Activated CD4-positive, alpha-beta T cell treated with anti-CD3 and anti-CD28 coated beads for 24 hours (primary cell): ENCODE measurements around the gene PROS1.
"Not testable (repeated sequence)": the region's sequence is repeated elsewhere in the genome, so short reads cannot be mapped to it uniquely, and the experiment has no call there.

Experiments
- DNase-seq, 2 donors: peaks; one replicate each; pipeline ENCODE4 v3.0.0-alpha.2; 2020; ENCODE audit warnings: low read depth in 2 of 2

Gene PROS1

DNA sequence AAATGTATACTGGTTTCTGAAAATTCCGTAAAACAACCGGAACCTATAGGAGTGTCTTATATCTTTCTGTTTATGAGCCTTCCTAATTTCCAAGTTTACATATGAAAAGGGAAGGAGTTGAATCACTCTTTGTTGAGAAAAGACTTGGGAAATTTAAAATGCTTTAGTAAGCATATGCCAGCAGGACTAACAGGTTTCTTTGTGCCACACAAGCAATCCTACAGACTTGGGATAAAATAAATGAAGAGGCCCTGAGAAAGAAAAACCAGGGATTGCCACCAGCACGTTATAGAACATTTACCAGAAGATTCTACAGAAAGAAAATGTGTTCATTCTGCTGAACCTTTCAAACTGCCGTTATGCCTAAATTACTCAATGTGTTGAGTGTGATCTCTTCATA is 96.3 kb downstream of the PROS1 start:
- DNase-seq = not testable (repeated sequence)

GRCh38 chr3:93873412-93873811 is 100.3 kb downstream of the PROS1 start:
- not testable (repeated sequence) for DNase-seq

GRCh38 chr3:93867425-93867824 is 106.3 kb downstream of the PROS1 start:
- DNase-seq = no peak

- no peak for DNase-seq
Measured at GRCh38 chr3:93861017-93861416, 112.7 kb downstream of the PROS1 start.

DNA sequence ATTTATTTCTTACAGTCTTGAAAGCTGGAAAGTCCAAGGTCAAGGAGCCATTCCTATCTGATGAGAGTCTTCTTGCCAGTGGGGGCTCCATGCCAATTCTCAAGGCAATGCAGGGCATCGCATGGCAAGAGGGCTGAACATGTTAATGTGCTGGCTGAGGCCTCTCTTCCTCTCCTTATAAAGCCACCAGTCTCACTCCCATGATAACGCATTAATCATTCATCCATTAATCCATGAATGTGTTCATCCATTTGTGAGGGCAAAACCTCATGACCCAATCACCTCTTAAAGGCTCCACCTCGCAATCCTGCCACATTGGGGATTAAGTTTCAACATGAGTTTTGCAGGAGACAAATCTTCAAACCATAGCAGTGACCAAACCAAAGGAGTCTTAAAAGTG is 118.3 kb downstream of the PROS1 start:
- no peak for DNase-seq

- not testable (repeated sequence) for DNase-seq
Measured at GRCh38 chr3:93852228-93852627, 121.5 kb downstream of the PROS1 start.

DNA sequence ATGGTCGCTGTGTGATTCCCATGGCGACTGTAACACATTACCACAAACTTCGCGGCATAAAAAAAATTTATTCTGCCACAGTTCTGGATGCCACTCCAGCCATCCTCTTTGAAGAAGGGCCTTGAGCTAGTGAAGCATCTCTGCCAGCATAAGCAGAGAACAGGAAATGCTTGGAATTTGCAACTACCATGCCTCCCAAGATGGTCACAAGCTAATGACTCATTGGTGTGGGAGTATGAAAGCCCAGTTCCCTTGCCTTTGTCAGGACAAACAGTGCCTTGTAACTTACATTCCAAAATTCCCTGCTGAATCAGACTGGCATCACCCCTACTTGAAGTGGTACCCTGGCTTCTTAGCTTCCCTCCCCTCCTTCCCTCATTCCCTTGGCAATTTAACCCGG is 129.7 kb downstream of the PROS1 start:
- no peak for DNase-seq

DNA sequence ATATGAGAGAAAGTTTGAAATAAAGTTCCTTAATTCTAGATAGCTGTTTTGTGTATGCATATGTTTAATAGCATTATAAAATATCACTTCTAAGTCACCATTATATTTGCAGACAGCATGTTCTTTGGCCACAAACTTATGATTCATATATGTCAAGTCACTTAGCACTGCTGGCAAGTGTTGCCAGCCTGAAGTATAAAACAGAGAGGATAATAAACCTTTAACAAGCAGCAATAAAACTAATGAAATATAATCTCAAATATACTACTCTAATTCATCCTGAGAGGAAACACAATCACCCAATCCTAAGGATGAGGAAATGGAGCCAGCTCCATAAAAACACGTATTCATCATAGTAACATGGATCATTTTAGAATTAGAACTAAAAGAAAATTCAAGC is 134.5 kb downstream of the PROS1 start:
- not testable (repeated sequence) for DNase-seq
